NK-92 (cell line): Measurements from ENCODE around the gene SOCS1.

Experiments used
- DNase-seq: peaks from one replicate; lab custom pipeline; 2025; ENCODE audit not compliant: unreplicated experiment; lab: John Stamatoyannopoulos, UW

SOCS1 gene

GRCh38 chr16:11263737-11264136 lies 7.7 kb upstream of the SOCS1 start:
- DNase-seq = no peak

GRCh38 chr16:11262915-11263314 lies 6.9 kb upstream of the SOCS1 start:
- DNase-seq = no peak

GRCh38 chr16:11260596-11260966 lies 4.6 kb upstream of the SOCS1 start:
- DNase-seq = no peak

GRCh38 chr16:11259655-11260595 lies 3.9 kb upstream of the SOCS1 start:
- no peak for DNase-seq

DNA sequence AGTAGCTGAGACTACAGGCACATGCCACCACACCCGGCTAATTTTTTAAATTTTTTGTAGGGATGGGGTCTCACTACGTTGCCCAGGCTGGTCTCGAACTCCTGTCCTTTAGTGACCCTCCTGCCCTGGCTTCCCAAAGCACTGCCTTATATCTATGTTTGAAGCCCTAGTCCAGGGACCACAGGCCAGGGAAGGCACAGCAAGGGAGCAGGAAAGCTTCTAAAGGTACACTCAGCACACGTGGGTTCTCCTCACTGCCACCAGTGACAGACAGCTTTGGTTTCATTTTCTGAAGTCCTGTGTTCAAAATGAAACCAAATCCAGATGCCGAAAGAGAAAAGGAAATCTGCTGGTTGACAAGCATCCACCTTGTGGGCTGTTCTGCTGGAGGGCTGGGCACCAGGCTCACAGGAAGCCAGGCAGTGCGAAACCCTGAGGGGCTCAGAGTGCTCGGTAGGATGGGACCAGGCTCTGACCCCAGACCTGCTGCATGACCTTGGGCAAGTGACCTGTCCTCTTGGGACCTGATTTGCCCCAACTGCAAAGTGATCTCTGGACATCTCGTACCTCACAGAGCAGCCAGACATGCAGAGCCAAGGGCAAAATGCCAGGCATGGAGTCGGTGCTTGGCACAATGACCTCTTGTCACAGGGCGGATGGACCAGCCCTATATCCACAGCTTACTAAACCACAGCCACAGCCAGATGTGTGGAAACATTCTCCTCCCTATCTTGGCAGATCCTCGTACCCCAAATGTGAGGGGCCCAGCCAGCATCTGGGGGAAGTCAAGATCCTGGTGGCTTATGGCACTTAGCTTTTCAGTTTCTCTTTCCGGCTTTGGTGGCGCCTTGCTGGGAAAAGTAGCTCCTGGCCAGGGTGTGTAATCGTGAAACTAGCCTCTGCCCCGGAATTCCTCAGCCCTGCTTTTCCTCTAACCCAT lies 2.8 kb upstream of the SOCS1 start:
- no peak for DNase-seq

DNA sequence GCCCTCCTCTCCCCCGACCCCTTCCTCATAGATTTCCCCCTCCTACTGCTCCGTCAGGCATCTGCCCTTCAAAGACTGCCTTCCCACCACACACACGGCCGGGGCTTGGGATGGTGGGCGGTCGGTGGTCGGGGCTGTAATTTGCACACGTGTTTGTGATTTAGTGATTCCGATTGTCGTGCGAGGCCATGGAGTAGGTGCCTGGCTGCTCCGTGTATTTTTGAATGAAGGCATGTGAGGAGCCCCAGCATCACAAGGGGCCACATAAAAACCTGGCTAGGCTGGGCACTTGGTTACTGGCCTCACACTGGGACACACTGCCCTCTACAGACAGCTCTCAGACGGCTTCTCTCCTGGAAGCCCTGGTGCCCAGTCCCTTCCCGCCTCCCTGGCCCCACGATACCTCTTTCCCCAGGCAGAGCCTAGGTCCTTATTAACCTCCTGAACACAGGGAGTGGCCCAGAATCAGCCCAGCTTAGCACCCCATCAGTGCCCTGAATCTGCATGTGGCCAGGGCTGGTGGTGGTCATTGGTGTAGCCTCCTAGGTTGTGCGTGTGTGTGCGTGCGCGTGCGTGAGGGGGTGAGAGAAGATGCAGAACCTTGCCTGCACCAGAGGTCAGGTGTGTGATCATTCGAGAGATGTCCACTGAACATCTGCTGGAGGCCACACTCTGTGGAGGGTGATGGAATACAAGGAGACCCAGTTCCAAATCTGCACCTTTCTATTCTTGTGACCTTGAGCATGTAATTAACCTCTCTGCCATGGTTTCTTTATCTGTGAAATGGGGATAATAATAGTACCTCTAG lies 1.3 kb upstream of the SOCS1 start:
- no peak for DNase-seq

DNA sequence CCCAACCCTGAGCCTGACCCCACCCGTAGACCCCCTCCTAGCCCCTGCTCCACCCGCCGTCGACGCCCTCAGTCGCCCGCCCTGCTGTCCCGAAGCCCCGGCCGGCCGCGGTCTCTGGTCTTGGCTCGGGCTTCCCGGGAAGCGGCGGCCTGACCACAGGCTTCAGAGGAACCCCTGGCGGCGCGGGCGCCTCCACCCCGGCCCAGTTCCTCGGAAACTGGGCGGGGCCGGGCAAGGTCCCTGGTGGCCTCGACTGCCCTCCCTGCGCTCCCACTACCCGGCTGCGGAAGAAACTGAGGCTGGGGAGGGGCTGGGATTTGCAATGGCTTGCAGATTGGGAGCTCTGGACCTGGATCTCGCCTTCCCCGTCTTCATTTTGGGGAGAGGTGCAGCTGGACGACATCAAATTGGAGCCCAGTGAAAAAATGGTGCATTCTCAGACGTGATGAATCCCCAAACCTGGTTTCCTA lies 692 bp upstream of the SOCS1 start:
- no peak for DNase-seq

DNA sequence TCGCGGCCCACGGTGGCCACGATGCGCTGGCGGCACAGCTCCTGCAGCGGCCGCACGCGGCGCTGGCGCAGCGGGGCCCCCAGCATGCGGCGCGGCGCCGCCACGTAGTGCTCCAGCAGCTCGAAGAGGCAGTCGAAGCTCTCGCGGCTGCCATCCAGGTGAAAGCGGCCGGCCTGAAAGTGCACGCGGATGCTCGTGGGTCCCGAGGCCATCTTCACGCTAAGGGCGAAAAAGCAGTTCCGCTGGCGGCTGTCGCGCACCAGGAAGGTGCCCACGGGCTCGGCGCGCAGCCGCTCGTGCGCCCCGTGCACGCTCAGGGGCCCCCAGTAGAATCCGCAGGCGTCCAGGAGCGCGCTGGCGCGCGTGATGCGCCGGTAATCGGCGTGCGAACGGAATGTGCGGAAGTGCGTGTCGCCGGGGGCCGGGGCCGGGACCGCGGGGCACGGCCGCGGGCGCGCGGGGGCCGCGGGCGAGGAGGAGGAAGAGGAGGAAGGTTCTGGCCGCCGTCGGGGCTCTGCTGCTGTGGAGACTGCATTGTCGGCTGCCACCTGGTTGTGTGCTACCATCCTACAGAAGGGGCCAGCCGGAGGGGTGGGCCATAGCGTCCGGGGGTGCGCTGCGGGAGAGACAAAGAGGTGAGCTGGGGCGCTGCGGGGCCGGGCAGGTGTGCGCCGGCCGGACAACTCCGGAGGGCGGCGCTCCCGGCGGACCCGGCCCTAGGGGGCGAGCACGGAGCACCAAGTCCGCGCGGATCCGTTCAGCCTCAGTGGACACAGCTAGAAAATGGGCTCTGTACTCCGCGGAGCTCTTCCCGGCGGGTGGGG lies 879 bp downstream of the SOCS1 start:
- DNase-seq = no peak

DNA sequence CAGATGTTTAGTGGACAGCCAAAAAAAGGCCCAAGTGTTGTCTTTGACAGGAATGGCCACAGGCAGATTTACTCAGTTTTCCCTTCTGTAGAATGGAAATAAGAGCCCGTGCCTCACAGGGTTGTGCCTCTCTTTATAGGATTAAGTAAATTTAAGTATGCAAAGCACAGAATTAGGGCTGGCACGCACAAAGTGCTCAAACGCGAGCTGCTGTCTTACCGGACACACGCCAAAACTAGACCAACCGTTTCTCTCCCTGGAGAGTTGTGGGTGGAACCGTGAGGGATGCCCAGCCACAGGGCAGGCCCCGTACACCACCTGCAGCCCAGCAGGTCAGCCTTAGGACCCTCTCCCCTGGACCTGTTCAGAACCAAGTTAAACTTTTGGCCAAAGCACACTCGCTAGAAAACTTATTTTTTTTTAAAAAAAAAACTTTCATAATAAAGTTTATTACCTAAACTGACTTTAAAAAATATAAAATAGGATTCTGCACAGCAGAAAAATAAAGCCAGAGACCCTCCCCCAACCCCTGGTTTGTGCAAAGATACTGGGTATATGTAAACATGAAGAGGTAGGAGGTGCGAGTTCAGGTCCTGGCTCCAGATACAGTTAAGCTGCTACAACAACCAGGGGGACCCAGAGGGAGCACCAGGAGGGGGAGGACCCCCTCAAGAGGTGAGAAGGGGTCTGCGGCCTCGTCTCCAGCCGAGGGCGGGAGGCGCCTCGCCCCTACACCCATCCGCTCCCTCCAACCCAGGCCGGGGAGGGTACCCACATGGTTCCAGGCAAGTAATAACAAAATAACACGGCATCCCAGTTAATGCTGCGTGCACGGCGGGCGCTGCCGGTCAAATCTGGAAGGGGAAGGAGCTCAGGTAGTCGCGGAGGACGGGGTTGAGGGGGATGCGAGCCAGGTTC lies 1.8 kb downstream of the SOCS1 start:
- no peak for DNase-seq

DNA sequence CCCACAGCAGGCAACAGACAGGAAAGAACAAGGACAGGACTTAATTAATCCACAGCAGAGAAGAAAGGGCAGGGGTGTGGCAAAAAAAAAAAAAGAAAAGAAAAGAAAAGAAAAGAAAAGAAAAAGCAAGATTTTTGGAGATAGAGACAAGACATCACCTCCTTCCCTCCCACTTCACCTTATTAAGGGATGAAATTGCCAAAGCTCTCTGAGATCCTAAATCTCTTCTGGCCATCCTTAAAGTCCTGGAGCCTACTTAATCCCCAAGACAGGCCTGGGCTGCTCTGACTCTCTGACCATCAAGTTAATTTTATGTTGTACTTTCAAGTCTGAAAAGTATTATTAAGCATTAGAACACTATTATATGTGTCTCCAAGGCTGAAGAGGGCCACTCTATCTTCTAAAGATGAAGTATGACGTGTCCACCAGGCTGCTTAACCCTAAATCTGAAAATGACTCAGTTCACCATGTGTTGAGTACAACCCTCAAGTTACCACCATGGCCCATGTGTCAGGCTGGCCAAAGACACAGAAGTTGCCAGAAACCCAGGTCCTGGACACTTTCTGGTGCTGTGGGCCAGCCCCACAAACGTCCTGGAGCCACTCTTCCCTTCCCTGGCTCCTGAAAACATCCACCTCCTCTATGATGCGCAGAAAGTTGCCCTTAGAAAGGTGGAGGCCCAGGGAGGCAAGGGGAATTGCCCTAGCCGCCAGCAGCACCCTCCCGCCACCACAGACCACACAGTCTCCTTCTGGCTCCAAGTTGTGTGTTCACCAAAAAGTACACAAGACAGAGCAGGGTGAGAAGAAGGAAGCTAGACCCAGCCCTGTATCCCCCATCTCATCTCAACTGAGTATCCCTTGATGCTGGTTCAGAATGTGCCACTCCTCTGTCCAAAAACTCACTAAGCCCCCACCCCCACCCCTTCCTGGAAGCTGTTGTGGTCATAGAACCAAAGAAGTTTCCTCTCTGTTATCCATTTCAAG lies 2.7 kb downstream of the SOCS1 start:
- no peak for DNase-seq

- DNase-seq = no peak
These were observed 3.5 kb downstream of the SOCS1 start for GRCh38 chr16:11252482-11252931.

DNA sequence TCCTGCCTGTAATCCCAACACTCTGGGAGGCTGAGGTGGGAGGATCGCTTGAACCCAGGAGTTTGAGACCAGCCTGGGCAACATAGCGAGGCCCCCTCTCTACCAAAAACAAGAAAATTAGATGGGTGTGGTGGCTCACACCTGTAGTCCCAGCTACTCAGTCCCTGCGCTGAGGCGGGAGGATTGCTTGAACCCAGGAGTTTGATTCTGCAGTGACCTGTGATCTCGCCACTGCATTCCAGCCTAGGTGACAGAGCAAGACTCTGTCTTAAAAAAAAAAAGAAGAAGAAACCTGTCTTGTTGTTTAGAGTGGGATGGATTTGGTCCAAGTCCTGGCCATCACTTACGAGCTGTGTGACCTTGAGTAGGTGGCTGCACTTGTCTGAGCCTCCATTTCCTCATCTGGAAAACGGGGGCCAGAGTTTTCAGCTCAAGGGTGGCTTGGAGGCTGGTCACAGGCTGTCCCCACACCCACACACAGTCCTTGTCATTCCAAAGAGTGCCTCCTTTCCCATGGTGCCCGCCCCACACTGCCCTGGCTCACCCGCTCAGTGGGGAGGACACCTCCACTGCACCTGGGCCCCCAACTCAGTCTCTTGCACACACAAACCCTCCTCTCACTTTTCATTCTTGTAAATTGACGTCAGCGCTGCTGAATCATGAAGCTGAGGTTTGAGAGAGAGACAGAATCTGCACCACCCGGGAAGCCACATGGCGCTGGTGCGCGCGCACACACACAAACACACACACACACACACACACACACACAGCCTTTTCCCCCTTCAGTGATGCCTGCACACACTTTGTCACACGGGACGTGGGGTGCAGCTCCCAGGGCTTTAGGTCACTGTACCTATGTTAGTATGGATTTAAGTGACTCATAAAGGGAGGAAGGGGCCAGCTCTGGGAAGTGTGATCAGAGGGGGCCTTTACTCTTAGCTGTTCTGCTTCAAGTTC lies 4.2 kb downstream of the SOCS1 start:
- no peak for DNase-seq

DNA sequence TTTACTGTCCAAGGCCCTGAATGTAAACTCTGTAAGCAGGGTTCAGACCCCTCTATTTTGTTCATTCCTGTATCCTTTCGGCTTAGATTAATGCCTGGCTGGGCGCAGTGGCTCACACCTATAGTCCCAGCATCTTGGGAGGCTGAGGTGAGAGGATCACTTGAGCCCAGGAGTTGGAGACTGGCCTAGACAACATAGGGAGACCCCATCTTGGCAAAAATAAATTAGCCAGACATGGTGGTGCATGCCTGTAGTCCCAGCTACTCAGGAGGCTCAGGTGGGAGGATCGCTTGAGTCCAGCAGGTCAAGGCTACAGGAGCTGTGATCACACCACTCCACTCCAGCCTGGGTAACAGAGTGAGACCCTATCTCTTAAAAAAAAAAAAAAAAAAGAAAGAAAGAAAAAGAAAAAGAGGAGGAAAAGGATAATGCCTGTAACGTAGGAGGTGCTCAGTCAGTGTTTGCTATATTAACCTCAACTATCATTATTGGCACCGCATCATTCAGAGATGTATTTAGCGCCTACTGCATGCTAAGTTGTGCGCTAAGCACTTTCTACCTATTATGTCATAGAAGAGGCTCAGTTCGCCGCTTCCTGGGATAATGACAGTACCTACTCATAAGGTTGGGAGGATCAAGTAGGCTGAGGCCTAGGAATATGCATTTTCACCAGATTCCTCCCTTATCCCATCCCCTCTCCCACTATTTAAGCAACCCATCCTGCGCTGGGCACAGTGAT lies 5.0 kb downstream of the SOCS1 start:
- no peak for DNase-seq

GRCh38 chr16:11250091-11250785 lies 5.8 kb downstream of the SOCS1 start:
- no peak for DNase-seq
